PC-9 (cell line): Measurements from ENCODE around the gene DLGAP1.

Experiments
- CTCF ChIP-seq: fragments of 200-600 bp; sonication (generic); conservative IDR thresholded peaks from 2 replicates; pipeline ENCODE4 v1.6.1; 2017; ENCODE audit warnings: mixed run types, antibody characterized with exemption, mild to moderate bottlenecking, moderate library complexity
- EZH2 ChIP-seq: fragments of 200-600 bp; sonication (generic); IDR thresholded peaks from 2 replicates; pipeline ENCODE4 v1.8.0; 2017; ENCODE audit warnings: antibody characterized with exemption, low read depth

GRCh38 chr18:3966642-3967358, 488.3 kb downstream of the DLGAP1 start:
- TF ChIP-seq CTCF (no peak), EZH2 (no peak)
